ENCODE results near the gene TOP3A.

- TF ChIP-seq POLR2A (IDR thresholded peaks at IDR 0.05; ENCODE audit: low read depth, low read length) (no peak), CTCF (conservative IDR thresholded peaks at IDR 0.05; ENCODE audit: low read depth, low read length) (no peak), CHD1 (IDR thresholded peaks at IDR 0.05; ENCODE audit: low read depth, low read length) (no peak), RCOR1 (IDR thresholded peaks at IDR 0.05; ENCODE audit: insufficient replicate concordance, low read length) (no peak), USF2 (IDR thresholded peaks at IDR 0.05; ENCODE audit: low read depth, low read length) (no peak), MXI1 (IDR thresholded peaks at IDR 0.05; ENCODE audit: borderline replicate concordance, low read depth, low read length) (no peak), ELK1 (IDR thresholded peaks at IDR 0.05; ENCODE audit: borderline replicate concordance, low read depth, low read length) (no peak), FOS (IDR thresholded peaks at IDR 0.05; ENCODE audit: low read depth, low read length) (no peak), SMC3 (IDR thresholded peaks at IDR 0.05; ENCODE audit: low read depth, low read length) (no peak), RFX5 (IDR thresholded peaks at IDR 0.05; ENCODE audit: low read depth, low read length) (no peak), CEBPB (IDR thresholded peaks at IDR 0.05; ENCODE audit: low read depth, low read length) (no peak)
Observed at GRCh38 chr17:18252160-18252559, 62.6 kb downstream of the TOP3A start.

Measured in IMR-90 (cell line).